Stimulated activated CD8-positive, alpha-beta memory T cell treated with anti-CD3 and anti-CD28 coated beads, Interleukin-2, amount 100 ng/mL, for 48 hours (primary cell): ENCODE results near the gene PRPF40A.
A peak's percentile ranks its signal among the peaks of the same experiment; 100 is the strongest.

Experiments used
- DNase-seq, 2 donors: peaks; one replicate each; pipeline ENCODE4 v3.0.0-alpha.2; 2020; ENCODE audit warnings: low read depth in 2 of 2

Gene PRPF40A

DNA sequence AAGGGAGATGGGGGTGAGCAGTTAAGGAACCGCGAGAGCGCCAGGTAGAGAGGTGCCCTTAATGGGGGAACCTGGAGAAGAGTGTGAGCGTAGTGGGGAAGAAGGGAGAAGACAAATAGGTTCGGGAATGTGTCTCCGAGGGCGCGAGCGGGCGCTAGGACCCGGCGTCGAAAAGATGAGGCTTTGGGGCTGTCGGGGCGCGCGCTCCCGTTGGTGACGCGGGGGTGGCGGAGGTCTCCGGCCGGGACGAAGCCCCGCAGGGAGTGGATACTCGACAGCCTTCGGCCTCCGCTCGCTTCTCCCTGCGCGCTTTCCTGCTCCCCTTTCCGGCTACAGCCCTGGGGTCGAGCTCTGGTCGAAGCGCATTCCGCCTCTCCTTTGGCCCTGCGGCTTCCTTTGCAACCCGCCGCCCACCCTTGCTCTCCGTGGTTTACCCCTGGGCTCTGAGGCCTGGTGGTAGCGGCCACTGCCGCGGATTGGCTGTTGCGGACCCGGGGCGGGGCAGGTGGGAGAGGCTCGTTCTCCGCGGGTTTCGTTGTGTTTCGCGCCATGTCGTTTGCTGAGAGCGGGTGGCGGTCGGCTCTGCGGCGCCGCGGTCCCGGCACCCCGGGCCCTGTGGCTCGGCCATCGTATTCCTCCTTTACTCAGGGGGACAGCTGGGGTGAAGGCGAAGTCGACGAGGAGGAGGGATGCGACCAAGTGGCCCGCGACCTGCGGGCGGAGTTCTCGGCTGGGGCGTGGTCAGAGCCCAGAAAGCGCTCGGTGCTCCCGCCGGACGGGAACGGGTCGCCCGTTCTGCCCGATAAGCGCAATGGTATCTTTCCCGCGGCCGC, 1.0 kb upstream of the PRPF40A start, which contains the start of gene ARL6IP6:
Gene ARL6IP6 (plus strand): TSS at position 545 of the 833 bp plus-strand sequence. CDS start 5 bp downstream, at position 550.
- DNase-seq = peak; percentile 87

DNA sequence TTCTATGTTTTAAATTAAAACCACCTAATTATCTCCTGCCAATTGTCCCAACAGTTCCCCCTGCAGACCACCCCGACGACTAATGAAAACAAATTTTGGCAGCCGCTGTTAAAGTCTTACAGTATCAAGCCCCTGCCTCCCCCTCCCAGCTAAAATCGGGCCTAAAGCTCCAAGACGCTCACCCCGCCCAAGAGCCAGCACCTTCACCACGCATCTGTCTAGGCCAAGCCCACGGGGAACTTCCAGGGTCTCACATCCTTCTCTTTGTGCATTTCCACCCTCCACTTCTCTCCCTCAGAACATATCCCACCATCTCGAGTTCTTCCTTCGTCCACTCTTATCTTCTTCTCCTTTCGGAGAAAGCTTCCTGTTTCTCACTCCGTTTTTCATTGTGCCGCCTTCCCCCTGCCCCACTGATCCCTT, 445 bp downstream of the PRPF40A start:
- DNase-seq = peak; percentile 4 to 10

DNA sequence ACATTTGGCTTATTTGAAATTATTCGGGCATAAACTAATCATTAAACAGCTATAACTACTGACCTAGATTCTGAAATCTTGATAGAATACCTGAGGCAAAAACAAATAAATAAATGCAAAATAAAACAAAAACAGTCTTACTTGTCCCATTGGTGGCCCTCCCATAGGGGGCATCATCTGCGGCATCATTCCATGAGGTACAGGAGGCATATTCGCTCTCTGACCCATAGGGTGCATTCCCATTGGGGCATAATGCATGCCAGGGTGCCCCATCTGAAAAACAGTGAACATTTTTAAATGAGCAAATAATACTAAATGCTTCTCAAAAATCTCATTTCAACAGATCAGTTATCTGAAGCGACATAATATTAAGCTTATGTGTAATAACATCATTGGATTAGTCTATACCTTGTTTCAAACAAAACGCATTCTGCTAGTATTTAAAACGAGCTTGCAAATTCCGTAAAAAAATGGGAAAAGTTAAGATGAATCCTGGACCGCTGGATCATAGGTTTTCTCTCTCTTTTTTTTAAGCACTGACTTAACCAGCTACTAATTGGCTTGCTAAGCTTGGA, 1.3 kb downstream of the PRPF40A start:
- peak in 1 of 2 donors; percentile 7 for DNase-seq

DNA sequence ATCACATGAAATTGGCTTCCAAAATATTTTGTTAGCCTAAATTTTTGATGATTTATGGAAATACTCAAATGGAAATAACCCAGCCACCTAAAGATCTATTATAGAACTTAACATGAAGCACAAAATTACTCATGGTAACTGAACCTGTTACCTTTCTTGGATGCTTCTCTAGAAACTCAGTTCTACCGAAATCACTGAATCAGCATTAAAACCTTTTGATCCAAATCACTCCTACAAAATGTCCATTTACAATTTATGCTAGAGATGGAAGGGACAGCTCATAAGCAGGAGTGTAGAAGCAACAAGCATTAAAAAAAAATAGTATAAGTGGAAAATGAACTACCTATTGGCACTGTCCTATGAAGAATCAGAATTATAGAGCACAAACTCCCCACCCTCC, 2.1 kb downstream of the PRPF40A start:
- DNase-seq = no peak

DNA sequence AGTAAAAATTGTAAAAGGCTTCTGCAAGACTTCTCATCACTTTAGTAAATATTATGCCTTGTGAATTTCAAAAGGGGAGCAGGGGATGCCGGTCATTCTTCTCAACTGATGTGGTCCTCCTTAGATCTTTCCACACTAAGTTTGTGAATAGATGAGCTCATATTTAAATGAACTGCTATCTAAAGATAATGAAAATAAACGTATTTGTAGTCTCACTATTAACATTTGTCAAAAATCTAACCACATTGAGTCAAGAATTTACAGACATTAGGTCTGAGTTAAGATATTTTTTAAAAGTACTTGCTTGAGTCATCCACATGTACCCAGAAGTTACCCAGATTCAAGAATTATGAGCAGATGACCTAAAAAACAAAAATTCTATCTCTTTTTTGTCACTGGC, 6.5 kb downstream of the PRPF40A start:
- DNase-seq = no peak

DNA sequence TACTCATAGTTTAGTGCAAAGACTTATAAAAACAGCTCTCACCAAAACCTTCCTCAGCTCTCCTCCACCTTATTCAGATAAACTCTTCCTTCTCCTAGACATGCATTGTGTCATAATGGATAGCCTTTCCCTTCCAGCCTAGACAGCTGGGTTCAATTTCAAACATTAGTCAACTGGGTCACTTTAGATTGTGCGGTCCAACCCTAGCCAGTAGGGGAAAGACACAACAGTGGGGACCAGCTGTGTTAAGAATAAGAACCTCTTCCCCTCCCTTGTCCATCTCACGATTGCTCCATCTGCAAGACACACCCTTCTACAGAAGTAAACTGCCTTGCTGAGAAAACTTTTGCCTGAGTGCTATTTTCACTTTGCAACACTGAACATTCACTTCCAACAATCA, 8.5 kb downstream of the PRPF40A start:
- DNase-seq = no peak

DNA sequence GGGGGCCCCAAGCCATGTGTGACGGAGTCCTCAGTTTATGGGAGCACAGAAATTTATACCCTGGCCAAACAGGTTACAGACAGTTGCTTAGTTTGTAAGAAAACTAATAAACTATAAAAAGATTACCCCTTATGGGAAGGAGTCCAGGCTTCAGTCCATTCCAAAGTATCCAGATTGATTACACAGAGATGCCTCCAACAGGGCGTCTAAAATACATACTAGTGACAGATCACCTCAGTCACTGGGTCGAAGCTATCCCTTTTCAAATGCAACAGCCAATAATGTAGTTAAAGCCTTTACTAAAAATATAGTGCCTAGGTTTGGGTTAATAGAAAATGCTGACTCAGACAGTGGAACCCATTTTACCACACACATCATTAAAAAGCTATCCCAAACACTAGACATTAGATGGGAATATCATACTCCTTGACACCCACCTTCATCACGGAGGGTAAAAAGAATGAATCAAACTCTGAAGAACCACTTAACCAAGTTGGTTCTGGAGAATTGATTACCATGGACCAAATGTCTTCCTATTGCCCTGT, 10.7 kb downstream of the PRPF40A start:
- no peak for DNase-seq

DNA sequence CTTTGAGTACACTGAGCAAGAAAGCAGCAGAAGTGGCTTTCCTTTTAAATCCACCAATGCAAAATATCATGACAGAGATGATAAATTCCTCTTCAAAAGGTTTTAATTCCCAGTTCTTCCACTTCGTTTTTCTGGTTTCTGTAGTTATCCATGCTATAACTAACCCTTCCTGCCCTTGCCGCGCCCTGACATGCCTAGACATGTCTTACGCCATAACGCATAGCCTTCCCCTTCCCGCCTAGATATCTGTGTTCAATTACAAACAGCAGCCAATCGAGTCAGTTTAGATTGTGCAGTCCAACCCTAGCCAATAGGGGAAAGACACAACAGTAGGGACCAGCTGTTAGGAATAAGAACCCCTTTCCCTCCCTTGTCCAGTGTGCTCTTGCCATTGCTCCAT, 16.1 kb downstream of the PRPF40A start:
- no peak for DNase-seq

DNA sequence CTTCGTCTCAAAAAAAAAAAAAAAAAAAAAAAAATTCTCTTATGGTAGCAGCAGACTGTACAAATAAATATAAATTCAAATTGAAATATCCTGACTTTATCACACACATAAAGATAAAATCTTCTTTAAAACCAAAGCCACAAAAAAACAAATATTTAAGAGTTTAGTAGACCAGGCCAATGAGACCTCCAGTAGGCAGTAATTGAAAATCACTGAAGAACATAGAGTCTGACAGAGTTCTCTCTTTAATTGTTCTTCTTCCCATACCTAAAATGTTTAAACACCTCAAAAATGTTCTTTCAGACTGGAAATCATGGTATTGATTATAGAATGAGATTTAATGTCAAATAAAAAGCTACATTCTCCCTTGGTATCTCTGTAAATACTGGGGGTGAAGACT, 20.8 kb downstream of the PRPF40A start:
- DNase-seq = no peak

DNA sequence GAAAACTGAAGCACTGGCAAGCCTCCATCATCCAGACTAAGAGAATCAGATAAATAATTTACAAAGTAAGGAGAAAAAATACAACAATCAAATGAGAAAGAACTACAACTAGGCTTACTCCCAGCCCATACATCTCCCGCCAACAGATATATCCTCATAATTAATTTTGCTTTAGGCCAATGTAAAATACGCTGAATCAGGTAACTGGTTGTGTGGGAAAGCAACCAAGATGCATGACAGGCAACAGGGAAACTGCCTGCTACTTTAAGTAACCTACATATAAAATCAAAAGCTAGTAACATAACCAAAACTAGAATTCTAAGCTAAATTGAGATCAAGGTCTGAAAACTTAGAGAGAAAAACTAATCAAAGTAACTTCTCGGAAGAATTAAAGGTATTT, 21.5 kb downstream of the PRPF40A start:
- no peak for DNase-seq

DNA sequence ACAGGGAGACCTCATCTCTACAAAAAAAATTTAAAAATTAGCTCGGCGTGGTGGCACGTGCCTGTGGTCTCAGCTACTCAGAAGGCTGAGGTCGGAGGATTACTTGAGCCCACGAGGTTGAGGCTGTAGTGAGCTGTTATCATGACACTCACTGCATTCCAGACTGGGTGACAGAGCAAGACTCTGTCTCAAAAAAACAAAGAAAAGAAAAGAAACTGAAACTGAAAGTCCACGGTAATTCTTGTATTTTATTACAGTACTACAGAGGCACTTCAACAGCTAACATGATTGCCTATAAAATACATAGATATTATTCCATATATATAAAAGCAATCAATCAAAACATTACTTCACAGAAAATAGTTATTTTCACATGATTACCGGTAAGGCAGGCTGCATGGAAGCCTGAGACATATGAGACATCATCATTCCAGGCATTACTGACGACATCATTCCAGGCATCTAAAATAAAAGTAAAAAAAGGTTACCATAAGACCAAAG, 23.1 kb downstream of the PRPF40A start:
- DNase-seq = peak; percentile 4 to 24

DNA sequence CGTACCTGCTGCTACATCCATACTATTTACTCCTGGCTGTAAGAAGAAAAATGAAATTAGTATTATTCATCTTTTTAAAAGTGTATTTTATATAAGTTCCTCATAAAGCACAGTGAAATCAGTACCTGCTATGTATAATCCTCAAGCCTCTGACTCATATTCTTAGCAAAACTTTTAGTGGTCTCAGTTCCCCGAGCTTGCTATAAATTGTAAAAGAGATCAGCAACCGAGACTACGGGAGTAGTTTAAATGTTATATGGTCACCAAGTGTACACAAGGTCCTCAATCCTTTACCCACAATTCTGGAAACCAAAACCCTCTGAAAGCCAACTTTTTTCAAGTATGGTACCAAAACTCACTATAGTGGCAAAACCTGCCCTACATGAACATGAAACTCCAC, 24.2 kb downstream of the PRPF40A start:
- no peak for DNase-seq

DNA sequence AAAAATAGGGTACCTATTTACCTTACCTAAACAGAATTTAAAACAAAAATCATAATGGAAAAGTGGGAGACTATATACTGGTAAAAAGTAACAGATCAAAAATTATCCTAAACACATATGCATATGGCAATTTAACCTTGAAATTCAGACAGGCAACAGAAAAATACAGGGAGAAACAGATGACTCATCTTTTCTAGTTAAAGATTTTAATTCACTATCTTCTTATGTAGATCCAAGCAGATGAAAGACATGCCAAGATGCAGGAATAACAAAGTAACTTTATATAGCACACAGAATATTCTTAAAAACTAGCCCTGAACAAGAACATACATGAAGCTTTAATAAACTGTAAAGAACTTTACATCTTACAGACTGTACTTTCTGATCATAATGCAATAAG, 30.9 kb downstream of the PRPF40A start:
- no peak for DNase-seq

DNA sequence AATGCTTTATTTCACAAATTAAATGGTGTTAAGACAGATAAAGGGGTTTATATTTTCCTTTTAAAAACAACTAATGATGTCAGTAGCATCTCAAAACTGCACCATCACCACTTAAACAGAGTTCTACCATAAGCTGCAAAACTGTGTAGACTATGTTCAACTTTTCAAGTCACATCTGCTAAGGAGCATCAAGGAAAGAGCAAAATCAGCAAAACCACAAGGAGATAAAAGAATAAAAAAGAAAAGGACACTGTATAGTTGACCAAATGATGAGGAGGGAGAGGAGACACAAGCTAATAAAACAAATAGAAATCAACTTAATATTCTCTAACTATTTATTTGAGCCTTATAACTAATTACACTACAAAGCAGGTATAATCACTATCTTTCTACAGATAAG, 33.9 kb downstream of the PRPF40A start:
- DNase-seq = no peak

DNA sequence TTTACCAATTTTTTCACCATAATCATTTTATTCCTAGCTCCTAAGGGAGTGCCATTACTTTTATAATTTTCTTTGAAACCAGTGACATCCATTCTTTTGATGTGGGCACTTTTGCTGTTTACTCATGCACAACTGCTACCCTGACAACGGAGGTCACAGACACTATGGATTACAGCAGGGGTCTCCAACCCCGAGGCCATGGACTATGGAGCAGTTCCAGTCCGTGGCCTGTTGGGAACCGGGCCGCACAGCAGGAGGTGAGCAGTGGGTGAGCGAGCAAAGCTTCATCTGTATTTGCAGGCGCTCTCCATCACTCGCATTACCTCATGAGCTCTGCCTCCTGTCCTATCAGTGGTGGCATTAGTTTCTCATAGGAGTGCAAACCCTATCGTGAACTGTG, 34.6 kb downstream of the PRPF40A start:
- no peak for DNase-seq

DNA sequence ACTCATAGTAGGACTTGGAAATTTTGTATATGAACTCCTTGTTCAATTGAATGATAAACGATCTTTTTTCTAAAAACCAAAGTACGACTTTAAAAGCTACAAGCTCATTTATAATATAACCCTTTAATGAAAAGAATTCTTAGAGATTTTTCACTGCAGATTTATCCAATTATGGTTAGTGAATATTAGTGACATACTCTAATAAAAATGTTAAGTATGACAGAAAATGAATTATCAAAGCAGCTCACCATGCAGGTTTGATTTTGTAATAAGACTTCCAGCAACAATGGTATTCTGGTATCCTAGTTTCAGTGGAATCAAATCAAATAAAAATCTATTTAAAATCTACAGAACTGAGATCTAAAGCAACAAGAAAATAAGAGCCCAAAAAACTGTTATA, 38.5 kb downstream of the PRPF40A start:
- DNase-seq = no peak

DNA sequence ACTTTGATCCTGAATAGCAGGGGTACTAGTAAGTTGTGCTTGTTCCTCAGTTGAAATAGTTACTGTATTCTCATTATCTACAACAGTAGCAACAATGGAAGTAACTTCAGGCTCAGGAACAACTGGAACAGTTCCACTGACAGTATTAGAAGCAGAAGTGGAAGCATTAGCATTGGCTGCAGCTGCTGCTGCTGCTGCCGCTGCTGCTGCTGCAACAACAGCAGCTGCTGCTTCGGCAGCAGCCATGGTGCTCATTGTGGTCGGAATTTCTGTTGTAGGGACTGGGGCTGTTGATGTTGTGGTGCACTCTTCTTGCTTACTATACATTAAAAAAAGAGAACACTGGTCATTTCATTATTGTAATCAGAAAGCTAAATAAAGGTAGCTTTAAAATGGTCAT, 40.8 kb downstream of the PRPF40A start:
- no peak for DNase-seq

DNA sequence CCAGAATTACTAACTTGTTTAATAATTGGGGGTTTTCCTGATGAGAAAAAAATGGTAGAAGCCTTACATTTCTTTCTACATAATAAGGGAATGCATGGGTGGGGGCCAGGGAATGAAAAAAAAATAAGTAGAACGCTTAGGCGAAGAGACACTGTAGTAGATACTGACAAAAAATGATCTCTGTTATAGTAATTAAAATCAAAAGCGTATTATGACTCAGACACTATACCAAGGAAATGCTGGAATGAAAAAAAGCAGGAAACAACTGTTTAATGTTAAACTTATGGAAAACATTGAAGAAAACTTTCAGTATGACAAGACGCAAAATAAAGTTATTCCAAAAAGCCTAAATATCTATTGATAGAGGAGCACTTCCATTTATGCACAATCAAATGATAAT, 42.9 kb downstream of the PRPF40A start:
- no peak for DNase-seq

DNA sequence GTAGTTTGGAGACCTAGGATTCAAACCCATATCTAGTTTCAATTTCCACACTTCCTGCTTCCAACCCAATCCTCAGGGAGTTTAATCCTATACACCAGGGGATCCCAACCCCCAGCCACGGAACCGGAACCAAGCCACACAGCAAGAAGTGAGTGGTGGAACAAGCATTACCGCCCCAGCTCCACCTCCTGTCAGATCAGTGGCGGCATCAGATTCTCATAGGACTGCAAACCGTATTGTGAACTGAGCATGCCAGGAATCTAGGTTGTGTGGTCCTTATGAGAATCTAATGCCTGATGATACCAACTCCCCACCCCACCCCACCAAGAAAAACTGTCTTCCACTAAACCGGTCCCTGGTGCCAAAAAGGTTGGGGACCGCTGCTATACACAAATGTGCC, 52.5 kb downstream of the PRPF40A start:
- no peak for DNase-seq

DNA sequence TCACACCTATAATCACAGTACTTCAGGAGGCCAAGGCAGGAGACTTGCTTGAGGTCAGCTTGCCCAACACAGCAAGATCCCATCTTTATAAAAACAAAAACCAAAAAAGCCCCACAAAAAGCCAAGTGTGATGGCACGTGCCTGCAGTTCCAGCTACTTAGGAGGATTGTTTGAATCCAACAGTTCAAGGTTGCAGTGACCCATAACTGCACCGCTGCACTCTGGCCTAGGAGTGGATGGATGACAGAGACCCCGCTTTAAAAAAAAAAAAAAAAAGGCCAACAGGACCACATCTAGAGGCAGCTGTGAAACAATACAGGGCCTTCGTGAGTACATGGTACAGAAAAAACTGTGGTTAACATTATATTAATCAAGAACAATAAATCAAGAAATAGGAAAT, 56.2 kb downstream of the PRPF40A start:
- no peak for DNase-seq

DNA sequence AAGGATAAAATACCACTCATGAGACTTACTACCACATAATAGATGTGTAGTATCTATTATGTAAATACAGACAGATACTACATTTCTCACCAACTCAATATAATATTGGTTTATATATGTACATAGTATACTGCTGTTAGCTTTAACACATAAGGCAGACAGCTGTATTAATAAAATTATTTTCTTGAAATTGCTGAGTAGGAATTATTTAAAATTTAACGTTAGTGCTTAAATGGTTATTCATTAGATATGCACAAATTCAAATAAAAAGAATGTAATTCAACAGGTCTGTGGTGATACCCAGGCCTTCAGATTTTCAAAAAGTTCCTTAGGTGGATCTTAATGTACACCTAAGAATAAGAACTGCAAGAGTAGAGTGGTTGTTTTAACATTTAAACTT, 59.0 kb downstream of the PRPF40A start:
- DNase-seq = no peak

DNA sequence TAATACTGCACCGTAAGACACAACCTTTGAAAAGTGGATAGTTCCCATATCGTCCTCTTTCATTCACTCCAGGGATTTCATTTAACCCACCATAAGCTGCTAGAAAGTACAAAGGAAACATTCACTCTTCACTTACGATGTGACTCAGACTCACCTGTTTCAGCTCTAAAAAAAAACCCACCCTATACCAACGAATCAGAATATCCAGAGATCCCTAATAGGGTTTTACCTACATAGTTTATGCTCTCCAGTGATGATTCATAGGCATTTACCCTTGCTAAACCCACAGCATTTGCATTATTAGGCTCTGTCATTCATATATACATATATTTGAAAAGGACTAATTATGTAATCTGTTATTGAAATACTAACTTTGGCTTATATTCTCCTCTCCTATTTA, 60.2 kb downstream of the PRPF40A start:
- no peak for DNase-seq

DNA sequence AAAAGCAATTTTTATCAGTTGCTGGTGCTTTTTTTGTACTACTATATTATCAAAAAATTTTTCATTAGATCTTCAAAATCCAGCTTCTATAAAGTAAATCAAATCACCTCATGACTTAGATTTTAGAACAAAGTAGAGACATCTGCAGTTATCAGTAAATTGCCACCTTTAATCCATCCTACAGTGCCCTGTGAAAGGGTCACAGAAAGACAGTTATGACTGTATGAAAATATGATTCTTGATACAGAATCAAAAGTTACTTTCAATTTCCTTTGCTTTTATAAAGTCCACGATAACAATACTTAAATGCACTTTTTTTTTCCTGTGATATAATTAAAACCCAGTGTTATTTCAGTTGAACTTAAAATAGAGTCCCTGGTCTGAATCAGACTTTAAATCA, 61.4 kb downstream of the PRPF40A start:
- no peak for DNase-seq
